Naive thymus-derived CD8-positive, alpha-beta T cell (primary cell): ENCODE results near the gene AGO3. TPM values are rescaled to one million over a fixed set of nuclear protein-coding genes. Genes with fewer than 3 reads are reported as not detected.
A peak's percentile ranks its signal among the peaks of the same experiment; 100 is the strongest.

Experiments
- ATAC-seq, 2 donors: fragments of 150-1000 bp; cut with Tn5 transposase in 1 of 2; sonication (Bioruptor Pico), chemical (Tn5 transposase) in 1 of 2; 1 replicate in 1 of 2; 2 replicates in 1 of 2; pipeline ENCODE4 v1.10.0; 2021; ENCODE audit warnings: mild to moderate bottlenecking in 2 of 2, moderate library complexity in 2 of 2
- POLR2A ChIA-PET: fragments of 350-600 bp; sonication (Branson Sonifier 250); formaldehyde crosslinking; loops from one replicate; lab custom pipeline; 2021; ENCODE audit warnings: antibody characterized with exemption; lab: Charles Lee
- DNase-seq, 10 donors: peaks; one replicate each; pipeline versions ENCODE4 v3.0.0 to v3.0.0-alpha.2; 2020 to 2022
- H3K27ac Mint-ChIP-seq, 10 donors: one replicate each; pipeline ENCODE4 v1.8.0; 2020 to 2022; ENCODE audit warnings: mild to moderate bottlenecking in 10 of 10, mixed read lengths in 10 of 10, moderate library complexity in 4 of 10, inconsistent platforms in 1 of 10
- H3K27me3 Mint-ChIP-seq, 5 donors: one replicate each; pipeline ENCODE4 v1.8.0; 2021 to 2022; ENCODE audit warnings: mixed read lengths in 5 of 5
- H3K36me3 Mint-ChIP-seq, 3 donors: one replicate each; pipeline ENCODE4 v1.8.0; 2020 to 2022; ENCODE audit warnings: mixed read lengths in 3 of 3, mild to moderate bottlenecking in 2 of 3, inconsistent platforms in 1 of 3
- H3K4me1 Mint-ChIP-seq, 4 donors: one replicate each; pipeline ENCODE4 v1.8.0; 2021 to 2022; ENCODE audit warnings: mixed read lengths in 4 of 4
- H3K4me3 Mint-ChIP-seq, 10 donors: one replicate each; pipeline ENCODE4 v1.8.0; 2020 to 2022; ENCODE audit warnings: mild to moderate bottlenecking in 10 of 10, mixed read lengths in 10 of 10, moderate library complexity in 6 of 10, inconsistent platforms in 1 of 10
- H3K9me3 Mint-ChIP-seq, 9 donors: one replicate each; pipeline ENCODE4 v1.8.0; 2020 to 2022; ENCODE audit warnings: mixed read lengths in 9 of 9, mild to moderate bottlenecking in 3 of 9, inconsistent platforms in 1 of 9, moderate library complexity in 1 of 9
- polyA plus RNA-seq, 3 donors: library from polyadenylated mRNA; unstranded; fragments of 300-500 nt; fragmentation: Illumina TruSeq; gene quantifications; one replicate each; pipeline ENCODE4 v1.2.3, GENCODE V29; 2021
- total RNA-seq, 8 experiments: library from RNA in 2 of 8; stranded (reverse) in 2 of 8; gene quantifications; one replicate each; pipeline ENCODE4 v1.2.3 and lab custom pipeline; 2021 to 2026

The AGO3 gene
- total and polyA plus RNA-seq, 5 experiments from 2014 or later = 5.7 to 40.8 (median 16.8) TPM

DNA sequence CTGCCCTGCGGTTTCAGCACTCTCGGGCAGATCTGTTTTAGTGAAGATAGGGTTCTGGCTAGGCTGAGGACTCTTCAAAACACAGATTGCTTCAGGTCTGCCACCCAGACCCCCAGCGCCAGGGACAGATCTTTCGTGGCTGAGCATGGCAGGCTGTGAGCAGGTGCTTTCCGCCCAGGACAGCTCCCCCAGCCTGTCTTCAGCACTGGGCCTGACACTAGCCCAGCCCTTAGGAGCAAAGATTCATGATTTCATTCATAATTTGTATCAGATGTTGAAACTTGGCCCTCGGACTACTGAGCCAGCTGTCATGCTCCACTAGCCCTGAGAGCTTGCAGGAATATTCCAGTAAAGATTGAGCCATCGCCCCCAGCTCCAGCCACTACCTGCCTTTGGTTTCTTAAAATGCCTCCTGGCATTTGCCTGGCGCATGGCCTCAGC lies 163.7 kb downstream of the AGO3 start:
- Mint-ChIP-seq H3K4me3 (no peak overlapping the region), H3K4me1 (peaks cover 7 to 24% (median 20%) of the 10 kb centered on the region in 4 donors), H3K27ac (peak overlapping the region in 1 of 10 donors; percentile 18), H3K27me3 (no peaks in the 10 kb centered on the region), H3K9me3 (no peaks in the 10 kb centered on the region), H3K36me3 (peaks cover 0 to 54% (median 0%) of the 10 kb centered on the region in 3 donors)
- POLR2A ChIA-PET = interaction anchor here (1.8 kb wide), 1 partner anchor 54 kb away, joined by 5 read pairs; no protein-coding TSS in a partner anchor
- ATAC-seq (no peak), DNase-seq (peak in 1 of 10 donors; percentile 34)

DNA sequence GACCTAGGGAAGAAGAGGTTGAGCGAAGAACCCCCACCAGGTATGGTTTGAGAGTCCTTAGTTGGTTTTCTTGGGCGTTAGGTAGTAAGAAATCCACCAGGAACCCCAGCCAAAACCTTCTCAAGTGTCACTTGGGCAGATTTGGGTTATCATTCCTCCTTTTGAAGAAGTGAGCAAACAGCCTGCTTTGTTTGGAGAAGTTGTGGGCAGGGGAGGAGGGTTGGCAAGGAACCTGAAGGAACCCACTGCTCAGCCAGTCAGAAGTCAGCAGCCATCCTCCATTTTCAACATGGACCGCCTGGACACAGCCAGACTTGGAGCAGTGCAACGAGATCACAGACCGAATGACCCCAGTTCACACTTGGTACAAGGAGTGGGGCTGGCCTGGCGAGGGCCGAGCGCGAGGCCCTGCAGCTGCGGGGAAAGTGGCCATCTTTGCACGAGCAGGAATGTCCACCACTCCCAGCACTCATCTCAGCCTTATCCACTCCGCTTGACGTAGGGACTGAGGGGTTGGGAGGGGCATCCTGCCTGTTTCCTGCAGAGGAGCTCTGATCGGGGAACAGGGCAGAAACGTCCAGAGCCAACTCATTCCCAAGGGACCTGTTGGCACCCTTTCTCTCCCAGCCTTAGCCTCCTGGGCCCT lies 165.0 kb downstream of the AGO3 start:
- POLR2A ChIA-PET = interaction anchor here (1.8 kb wide), 1 partner anchor 53 kb away, joined by 5 read pairs; no protein-coding TSS in a partner anchor
- Mint-ChIP-seq H3K36me3 (peaks cover 0 to 52% (median 0%) of the 10 kb centered on the region in 3 donors), H3K4me1 (peaks cover 7 to 28% (median 19%) of the 10 kb centered on the region in 4 donors), H3K27me3 (no peaks in the 10 kb centered on the region), H3K9me3 (no peaks in the 10 kb centered on the region), H3K27ac (no peak overlapping the region), H3K4me3 (no peak overlapping the region)
- peak in 1 of 10 donors; percentile 11 for DNase-seq
- no peak for ATAC-seq

DNA sequence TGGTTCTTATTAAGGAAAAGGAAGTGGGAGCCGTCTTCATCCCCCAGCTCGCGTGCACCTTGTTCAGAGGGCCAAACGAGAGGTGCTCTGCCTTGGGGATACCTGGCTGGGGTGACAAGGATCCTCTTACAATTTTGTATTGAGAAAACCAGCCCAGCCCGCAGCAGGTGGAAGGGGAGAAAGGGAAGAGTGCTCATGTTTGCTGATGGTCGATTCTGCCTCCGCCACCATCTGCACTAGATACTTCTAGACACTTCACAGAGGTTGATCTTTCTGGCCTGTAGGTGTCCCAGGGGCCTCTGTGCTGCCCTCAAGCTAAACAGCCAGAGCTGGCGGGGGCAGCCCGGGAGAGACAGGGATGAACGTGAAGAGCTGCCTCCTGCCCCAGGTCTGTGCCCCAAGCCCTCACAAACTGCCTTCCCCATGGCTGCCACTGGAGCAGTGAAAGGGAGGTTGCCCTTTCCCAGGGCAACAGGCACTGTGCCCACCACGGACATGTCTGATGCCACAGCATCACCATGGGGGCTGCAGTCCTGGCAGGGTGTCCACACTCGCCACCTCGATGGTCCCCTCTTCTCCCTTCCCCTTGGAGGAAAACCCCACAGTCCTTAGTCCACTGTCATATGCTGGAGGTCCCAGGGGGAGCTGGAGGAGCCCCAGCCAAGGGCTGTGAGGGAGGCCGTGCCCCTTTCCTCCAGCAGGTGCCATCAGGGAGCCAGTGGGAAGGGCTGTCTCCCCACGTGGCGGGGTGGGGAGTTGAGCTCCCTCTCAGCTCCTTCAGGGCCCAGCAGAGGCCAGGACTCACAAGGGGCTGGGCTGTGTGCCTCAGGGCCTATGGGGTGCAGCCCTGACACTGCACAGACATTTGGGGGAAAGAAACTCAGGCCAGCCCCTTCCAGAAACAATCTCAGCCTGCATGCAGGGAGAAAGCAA lies 165.9 kb downstream of the AGO3 start:
- peaks cover 0 to 45% (median 0%) of the 10 kb centered on the region in 3 donors for H3K36me3 Mint-ChIP-seq
- DNase-seq (peak in 1 of 10 donors; percentile 58), ATAC-seq (no peak)
- no peaks in the 10 kb centered on the region for H3K9me3 Mint-ChIP-seq
- POLR2A ChIA-PET = interaction anchor here (1.2 to 1.8 kb wide), 3 partner anchors 38 to 52 kb away, joined by 4 to 7 read pairs (median 5); partner anchors contain the start of gene TRAPPC3
- no peaks in the 10 kb centered on the region for H3K27me3 Mint-ChIP-seq
- peaks cover 7 to 21% (median 13%) of the 10 kb centered on the region in 4 donors for H3K4me1 Mint-ChIP-seq
- H3K27ac Mint-ChIP-seq = peak overlapping the region in 4 of 10 donors; percentile 15 to 63 (median 44)
- H3K4me3 Mint-ChIP-seq = no peak overlapping the region

DNA sequence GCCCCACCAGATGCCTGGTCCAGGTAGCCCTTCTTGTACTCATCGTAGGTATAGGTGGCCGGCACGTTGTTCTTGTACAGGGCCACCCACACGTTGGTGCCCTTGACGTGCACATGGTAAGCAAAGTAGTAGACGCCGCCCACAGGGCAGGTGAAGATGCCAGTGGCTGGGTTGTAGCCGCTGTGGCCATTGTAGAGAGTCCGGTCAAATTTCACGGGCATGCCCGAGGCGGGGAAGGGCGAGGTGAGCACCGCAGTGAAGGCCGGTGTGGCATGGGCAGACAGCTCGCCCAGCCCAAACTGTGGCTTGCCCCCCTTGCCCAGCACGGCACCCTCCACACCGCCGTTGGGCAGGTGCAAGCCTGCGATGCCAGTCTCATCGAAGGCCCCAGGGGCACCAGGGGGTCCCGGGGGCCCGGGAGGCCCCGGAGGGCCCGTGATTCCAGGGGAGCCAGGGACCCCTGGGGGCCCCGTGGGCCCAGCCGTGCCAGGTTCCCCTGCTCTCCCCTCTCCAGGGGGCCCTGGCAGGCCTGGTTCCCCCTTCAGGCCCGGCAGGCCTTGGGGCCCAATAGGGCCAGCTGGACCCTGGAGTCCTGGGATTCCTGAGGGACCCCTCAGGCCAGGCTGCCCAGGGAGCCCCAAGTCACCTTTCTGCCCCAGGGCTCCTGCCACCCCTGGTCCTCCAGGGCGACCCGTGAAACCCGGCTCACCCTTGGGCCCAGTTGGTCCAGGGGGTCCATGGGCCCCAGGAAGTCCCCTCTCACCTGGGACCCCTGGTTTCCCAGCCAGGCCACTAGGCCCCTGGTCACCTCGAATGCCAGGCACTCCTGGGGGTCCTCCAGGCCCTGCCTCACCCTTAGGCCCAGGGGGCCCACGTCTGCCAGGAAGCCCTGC lies 167.0 kb downstream of the AGO3 start:
- H3K4me3 Mint-ChIP-seq = no peak overlapping the region
- peaks cover 7 to 18% (median 7%) of the 10 kb centered on the region in 4 donors for H3K4me1 Mint-ChIP-seq
- peak overlapping the region in 1 of 10 donors; percentile 59 for H3K27ac Mint-ChIP-seq
- DNase-seq = peak in 1 of 10 donors; percentile 60
- no peaks in the 10 kb centered on the region for H3K9me3 Mint-ChIP-seq
- H3K36me3 Mint-ChIP-seq = peaks cover 0 to 33% (median 0%) of the 10 kb centered on the region in 3 donors
- no peak for ATAC-seq
- no peaks in the 10 kb centered on the region for H3K27me3 Mint-ChIP-seq
- POLR2A ChIA-PET = interaction anchor here (1.0 to 2.1 kb wide), 5 partner anchors 37 to 51 kb away, joined by 3 to 10 read pairs (median 6); partner anchors contain the start of gene TRAPPC3

DNA sequence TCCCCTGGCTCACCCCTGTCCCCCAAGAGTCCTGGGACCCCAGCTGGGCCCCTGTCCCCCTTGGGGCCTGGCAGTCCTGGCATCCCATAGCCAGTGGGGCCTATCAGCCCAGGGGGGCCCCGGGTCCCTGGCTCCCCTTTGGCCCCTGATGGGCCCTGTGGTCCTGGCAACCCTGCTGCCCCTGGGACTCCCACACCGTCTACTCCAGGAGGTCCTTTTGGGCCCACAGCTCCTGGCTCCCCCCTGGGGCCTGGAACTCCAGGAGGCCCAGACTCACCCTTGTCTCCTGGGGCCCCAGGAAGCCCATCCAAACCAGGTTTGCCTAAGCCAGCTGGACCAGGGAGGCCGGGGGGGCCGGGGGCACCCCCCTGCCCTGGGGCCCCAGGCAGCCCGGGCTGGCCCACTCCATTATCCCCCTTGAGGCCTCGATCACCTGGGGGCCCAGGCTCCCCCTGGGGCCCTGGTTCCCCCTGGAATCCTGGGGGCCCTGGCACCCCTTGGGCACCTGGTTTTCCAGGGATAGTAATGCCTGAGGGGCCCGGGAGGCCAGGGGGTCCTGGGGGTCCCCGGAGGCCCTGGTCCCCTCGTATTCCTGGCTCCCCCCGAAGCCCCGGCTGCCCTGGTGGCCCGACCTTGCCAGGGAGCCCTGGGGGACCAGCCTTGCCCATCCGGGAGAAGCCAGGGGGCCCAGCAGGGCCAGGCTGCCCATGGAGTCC lies 167.9 kb downstream of the AGO3 start:
- Mint-ChIP-seq H3K4me3 (no peak overlapping the region), H3K27ac (no peak overlapping the region), H3K27me3 (no peaks in the 10 kb centered on the region), H3K9me3 (no peaks in the 10 kb centered on the region), H3K4me1 (peaks cover 6 to 13% (median 7%) of the 10 kb centered on the region in 4 donors), H3K36me3 (peaks cover 0 to 24% (median 0%) of the 10 kb centered on the region in 3 donors)
- ATAC-seq = no peak
- DNase-seq = peak in 1 of 10 donors; percentile 60
- POLR2A ChIA-PET = interaction anchor here (0.6 to 2.1 kb wide), 4 partner anchors 11 to 50 kb away, joined by 3 to 10 read pairs (median 4); partner anchors contain the start of gene TRAPPC3

DNA sequence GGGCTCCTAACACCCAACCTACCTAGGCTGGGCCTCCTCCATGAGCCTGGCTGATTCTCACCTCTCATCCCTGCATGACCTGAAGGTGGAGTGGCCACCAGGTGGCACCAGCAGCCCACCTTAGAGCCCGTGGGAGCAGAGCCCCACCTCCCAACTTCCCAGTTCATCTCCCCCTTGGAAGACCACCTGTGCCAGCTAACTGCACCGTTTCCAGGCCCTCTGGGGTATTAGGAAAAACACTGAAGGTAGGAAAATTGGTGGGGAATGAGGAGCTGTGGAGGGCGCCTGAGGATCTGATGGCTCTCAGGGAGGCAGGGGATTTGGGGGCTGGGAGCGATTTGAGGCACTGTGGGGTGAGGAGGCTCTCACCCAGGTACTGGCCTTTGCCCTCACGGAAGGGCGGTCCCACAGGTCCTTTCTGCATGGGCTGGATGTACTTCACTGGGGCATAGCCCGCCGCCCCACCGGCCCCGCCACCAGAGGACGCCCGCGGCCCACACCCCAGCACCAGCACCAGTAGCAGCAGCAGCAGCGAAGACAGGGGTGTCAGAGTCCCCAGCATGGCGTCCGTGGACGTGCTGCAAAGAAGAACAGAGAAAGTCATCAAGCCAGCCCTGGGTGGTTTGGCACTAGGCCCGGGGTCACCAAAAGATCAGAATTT lies 168.9 kb downstream of the AGO3 start:
- H3K9me3 Mint-ChIP-seq = no peaks in the 10 kb centered on the region
- H3K36me3 Mint-ChIP-seq = peaks cover 0 to 15% (median 0%) of the 10 kb centered on the region in 3 donors
- peak overlapping the region in 5 of 10 donors; percentile 23 to 55 (median 36) for H3K4me3 Mint-ChIP-seq
- peaks cover 5 to 13% (median 7%) of the 10 kb centered on the region in 4 donors for H3K4me1 Mint-ChIP-seq
- peak overlapping the region in 3 of 10 donors; percentile 24 to 82 (median 63) for H3K27ac Mint-ChIP-seq
- DNase-seq (peak; percentile 61 to 88 (median 75)), ATAC-seq (peak; percentile 89)
- no peaks in the 10 kb centered on the region for H3K27me3 Mint-ChIP-seq
- POLR2A ChIA-PET = interaction anchor here (0.6 to 2.1 kb wide), 6 partner anchors 10 to 351 kb away, joined by 3 to 8 read pairs (median 5); partner anchors contain the start of gene TRAPPC3

DNA sequence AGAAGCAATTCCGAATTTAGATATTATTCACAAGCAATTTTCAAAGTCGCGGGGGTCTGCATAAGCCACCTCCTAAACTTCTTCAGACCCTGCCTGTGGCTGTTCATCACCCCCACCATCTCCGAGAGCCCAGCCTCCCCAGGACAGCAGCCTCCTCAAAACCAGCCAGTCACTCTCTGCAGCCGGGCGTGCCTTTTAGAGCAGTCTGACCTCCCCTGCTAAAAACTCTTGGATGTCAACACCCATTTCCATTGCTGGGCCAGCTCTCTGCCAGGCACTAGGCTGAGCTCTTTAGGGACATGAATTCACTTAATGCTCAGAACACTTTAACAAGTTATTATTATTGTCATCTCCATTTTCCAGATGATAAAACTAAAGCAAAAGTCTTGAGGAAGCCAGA lies 169.5 kb downstream of the AGO3 start:
- H3K27ac Mint-ChIP-seq = no peak overlapping the region
- POLR2A ChIA-PET = interaction anchor here (0.7 to 2.1 kb wide), 6 partner anchors 34 to 351 kb away, joined by 3 to 8 read pairs (median 5); partner anchors contain the start of gene TRAPPC3
- ATAC-seq (no peak), DNase-seq (peak in 1 of 10 donors; percentile 50)
- no peaks in the 10 kb centered on the region for H3K27me3 Mint-ChIP-seq
- H3K36me3 Mint-ChIP-seq = peaks cover 0 to 11% (median 0%) of the 10 kb centered on the region in 3 donors
- no peaks in the 10 kb centered on the region for H3K9me3 Mint-ChIP-seq
- H3K4me3 Mint-ChIP-seq = peak overlapping the region in 1 of 10 donors; percentile 27
- H3K4me1 Mint-ChIP-seq = peaks cover 5 to 13% (median 7%) of the 10 kb centered on the region in 4 donors

DNA sequence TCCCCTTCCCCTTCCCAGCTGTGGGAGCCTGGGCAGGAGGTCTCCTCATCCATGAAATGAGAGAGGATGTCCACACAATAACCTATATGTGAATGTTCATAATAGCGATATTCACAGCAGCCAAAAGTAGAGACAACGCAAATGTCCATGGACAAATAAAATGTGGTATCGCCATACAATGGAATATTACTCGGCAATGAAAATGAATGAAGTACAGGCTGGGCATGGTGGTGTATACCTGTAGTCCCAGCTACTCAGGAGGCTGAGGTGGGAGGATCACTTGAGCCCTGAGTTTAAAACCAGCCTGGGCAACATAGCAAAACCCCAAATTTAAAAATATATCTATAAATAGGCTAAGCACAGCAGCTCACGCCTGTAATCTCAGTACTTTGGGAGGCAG lies 170.6 kb downstream of the AGO3 start:
- H3K27ac Mint-ChIP-seq = peak overlapping the region in 1 of 10 donors; percentile 54
- H3K4me3 Mint-ChIP-seq = no peak overlapping the region
- DNase-seq = no peak
- H3K4me1 Mint-ChIP-seq = peaks cover 6 to 13% (median 8%) of the 10 kb centered on the region in 4 donors
- no peaks in the 10 kb centered on the region for H3K9me3 Mint-ChIP-seq
- ATAC-seq = no peak
- POLR2A ChIA-PET = interaction anchor here (1.3 kb wide), 1 partner anchor 48 kb away, joined by 3 read pairs; the partner anchor contains the start of gene TRAPPC3
- H3K36me3 Mint-ChIP-seq = peaks cover 0 to 2% (median 0%) of the 10 kb centered on the region in 3 donors
- no peaks in the 10 kb centered on the region for H3K27me3 Mint-ChIP-seq

DNA sequence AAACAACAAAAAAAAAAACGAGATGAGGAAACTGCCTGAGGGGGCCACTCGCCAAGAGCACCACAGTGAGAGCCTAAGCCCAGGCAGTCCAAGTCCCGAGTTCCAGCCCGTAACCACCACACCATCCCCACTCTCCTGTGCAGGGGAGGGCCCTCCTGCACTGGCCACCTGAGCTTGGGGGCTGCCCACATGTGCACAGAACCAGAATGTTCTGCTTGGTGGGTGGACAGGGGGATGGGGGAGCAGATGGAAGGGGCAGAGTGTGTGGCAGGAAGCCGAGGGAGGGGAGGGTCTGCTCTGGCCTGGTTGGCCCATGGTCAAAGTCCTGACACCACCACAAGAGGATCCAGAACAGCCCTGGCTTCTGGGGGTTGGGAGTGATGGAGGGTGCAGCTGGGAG lies 175.4 kb downstream of the AGO3 start:
- no peaks in the 10 kb centered on the region for H3K27me3 Mint-ChIP-seq
- H3K36me3 Mint-ChIP-seq = no peaks in the 10 kb centered on the region
- DNase-seq (no peak), ATAC-seq (no peak)
- POLR2A ChIA-PET = interaction anchor here (0.7 to 6.9 kb wide), 6 partner anchors 13 to 843 kb away, joined by 3 to 44 read pairs (median 4); partner anchors contain the start of genes MRPS15 and TRAPPC3
- H3K9me3 Mint-ChIP-seq = no peaks in the 10 kb centered on the region
- H3K4me1 Mint-ChIP-seq = peaks cover 19 to 41% (median 34%) of the 10 kb centered on the region in 4 donors
- H3K27ac Mint-ChIP-seq = peak overlapping the region in 6 of 10 donors; percentile 20 to 95 (median 74)
- H3K4me3 Mint-ChIP-seq = peak overlapping the region in 1 of 10 donors; percentile 30

DNA sequence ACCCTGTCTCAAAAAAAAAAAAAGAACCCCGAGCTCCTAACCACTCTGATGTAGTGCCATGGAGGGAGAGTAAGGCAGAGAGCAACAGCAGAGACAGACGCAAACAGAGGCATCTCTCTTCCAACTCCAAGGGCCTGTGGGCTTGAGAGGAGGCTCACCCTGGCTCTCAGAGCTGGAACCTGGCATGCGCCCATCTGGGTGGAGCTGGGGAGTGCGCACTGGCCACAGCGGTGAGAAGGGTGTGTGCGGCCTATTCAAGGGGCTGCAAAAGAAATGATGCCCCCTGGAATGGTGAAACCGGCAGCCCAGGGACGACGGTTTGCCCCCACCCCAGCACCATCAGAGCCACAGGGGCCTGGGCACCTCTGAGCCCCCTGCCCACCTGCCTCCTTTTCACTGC lies 176.5 kb downstream of the AGO3 start:
- no peaks in the 10 kb centered on the region for H3K36me3 Mint-ChIP-seq
- no peaks in the 10 kb centered on the region for H3K9me3 Mint-ChIP-seq
- POLR2A ChIA-PET = interaction anchor here (4.1 to 6.9 kb wide), 3 partner anchors 13 to 42 kb away, joined by 18 to 44 read pairs (median 35); partner anchors contain the start of gene TRAPPC3
- no peak for DNase-seq
- peak overlapping the region; percentile 73 to 97 (median 92) for H3K27ac Mint-ChIP-seq
- no peak for ATAC-seq
- peaks cover 22 to 48% (median 40%) of the 10 kb centered on the region in 4 donors for H3K4me1 Mint-ChIP-seq
- H3K27me3 Mint-ChIP-seq = no peaks in the 10 kb centered on the region
- H3K4me3 Mint-ChIP-seq = peak overlapping the region in 2 of 10 donors; percentile 10 to 54
